ENCODE measurements around the gene CNOT6L. TPM values are rescaled to one million over a fixed set of nuclear protein-coding genes. Genes with fewer than 3 reads are reported as not detected.

CNOT6L gene
- total and polyA plus RNA-seq, 2 of the 13 experiments (the other 11 are each of a cell fraction or from before 2014, with no cell fraction given), result 7.9 to 13.5 TPM

DNA sequence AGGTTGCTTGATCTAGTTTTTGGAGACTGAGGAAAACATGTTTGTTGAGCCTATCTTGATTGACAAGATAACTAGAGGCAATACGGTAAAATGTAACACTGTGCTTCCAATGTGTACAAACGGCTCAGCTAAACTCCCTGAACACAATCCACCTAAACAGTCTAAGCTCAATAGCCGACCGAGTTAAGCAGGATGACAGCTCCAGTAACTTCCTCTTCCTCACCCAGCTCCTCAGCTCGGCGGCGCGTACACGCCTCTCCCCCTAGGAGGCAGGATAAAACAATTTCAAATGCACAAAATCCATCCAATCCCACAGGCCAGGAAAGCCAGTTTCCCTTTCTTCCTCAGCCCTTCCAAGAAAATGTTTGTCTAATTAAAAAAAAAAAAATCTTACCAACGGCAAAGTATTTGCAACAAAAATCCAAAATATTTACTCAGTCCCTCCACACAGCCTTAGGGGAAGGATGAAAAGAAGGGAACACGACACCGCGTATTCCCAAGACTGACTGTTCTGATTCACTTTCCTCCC lies 1.0 kb downstream of the CNOT6L start (continued):
- TF ChIP-seq ZNF891 (CRISPR knock-in tag; IDR thresholded peaks at IDR 0.05), result no peak
- TF ChIP-seq, protein P1, sequence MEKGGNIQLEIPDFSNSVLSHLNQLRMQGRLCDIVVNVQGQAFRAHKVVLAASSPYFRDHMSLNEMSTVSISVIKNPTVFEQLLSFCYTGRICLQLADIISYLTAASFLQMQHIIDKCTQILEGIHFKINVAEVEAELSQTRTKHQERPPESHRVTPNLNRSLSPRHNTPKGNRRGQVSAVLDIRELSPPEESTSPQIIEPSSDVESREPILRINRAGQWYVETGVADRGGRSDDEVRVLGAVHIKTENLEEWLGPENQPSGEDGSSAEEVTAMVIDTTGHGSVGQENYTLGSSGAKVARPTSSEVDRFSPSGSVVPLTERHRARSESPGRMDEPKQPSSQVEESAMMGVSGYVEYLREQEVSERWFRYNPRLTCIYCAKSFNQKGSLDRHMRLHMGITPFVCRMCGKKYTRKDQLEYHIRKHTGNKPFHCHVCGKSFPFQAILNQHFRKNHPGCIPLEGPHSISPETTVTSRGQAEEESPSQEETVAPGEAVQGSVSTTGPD (CRISPR knock-in tag; IDR thresholded peaks at IDR 0.05), result no peak
- no peak for TF ChIP-seq ZNF124 (CRISPR knock-in tag; IDR thresholded peaks at IDR 0.05)
- TF ChIP-seq SP1 (IDR thresholded peaks at IDR 0.05), result no peak
- TF ChIP-seq SP1 (CRISPR knock-in tag; IDR thresholded peaks at IDR 0.05), result no peak
- TF ChIP-seq ZFP37 (CRISPR knock-in tag; IDR thresholded peaks at IDR 0.05; ENCODE audit: borderline replicate concordance), result no peak
- no peak for TF ChIP-seq SRSF4 (IDR thresholded peaks at IDR 0.05; ENCODE audit: low read depth, low read length, poor library complexity, severe bottlenecking)
- no peak for TF ChIP-seq ZMYM2 (CRISPR knock-in tag; IDR thresholded peaks at IDR 0.05)
- no peak for TF ChIP-seq TBP (CRISPR knock-in tag; IDR thresholded peaks at IDR 0.05)
- TF ChIP-seq, protein P2, sequence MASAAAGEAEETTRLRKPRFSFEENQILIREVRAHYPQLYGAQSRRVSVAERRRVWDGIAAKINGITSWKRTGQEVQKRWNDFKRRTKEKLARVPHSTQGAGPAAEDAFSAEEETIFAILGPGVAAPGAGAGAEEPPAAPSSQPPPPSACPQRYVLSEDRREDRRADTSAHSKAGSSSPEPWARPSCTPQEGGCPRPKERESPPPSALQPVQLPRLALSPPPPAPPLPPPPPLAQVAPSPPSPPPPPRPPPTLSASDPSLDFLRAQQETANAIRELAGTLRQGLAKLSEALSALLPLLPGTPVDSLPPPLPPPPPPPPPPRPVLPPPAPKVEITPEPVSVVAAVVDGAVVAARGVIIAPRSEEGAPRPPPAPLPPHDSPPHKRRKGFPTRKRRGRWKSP (CRISPR knock-in tag; IDR thresholded peaks at IDR 0.05), result 0 out of 2 replicates have a peak, but pooled peaks have one; percentile 23
- TF ChIP-seq MYC (CRISPR knock-in tag; IDR thresholded peaks at IDR 0.05; ENCODE audit: borderline replicate concordance), result no peak
- TF ChIP-seq PRMT3 (CRISPR knock-in tag; IDR thresholded peaks at IDR 0.05; ENCODE audit: borderline replicate concordance, low read depth), result no peak
- TF ChIP-seq, protein P3, sequence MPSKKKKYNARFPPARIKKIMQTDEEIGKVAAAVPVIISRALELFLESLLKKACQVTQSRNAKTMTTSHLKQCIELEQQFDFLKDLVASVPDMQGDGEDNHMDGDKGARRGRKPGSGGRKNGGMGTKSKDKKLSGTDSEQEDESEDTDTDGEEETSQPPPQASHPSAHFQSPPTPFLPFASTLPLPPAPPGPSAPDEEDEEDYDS (CRISPR knock-in tag; IDR thresholded peaks at IDR 0.05), result peak; percentile 30
- TF ChIP-seq ZNF333 (CRISPR knock-in tag; IDR thresholded peaks at IDR 0.05; ENCODE audit: borderline replicate concordance), result no peak
- TF ChIP-seq, protein P4, sequence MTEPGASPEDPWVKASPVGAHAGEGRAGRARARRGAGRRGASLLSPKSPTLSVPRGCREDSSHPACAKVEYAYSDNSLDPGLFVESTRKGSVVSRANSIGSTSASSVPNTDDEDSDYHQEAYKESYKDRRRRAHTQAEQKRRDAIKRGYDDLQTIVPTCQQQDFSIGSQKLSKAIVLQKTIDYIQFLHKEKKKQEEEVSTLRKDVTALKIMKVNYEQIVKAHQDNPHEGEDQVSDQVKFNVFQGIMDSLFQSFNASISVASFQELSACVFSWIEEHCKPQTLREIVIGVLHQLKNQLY (CRISPR knock-in tag; IDR thresholded peaks at IDR 0.05), result no peak
- no peak for TF ChIP-seq MED8 (CRISPR knock-in tag; IDR thresholded peaks at IDR 0.05; ENCODE audit: insufficient replicate concordance)
- peak; percentile 55; the same call in 1 of the 2 replicates for TF ChIP-seq KMT2B (CRISPR knock-in tag; IDR thresholded peaks at IDR 0.05)
- TF ChIP-seq ZMYM3 (CRISPR knock-in tag; IDR thresholded peaks at IDR 0.05), result no peak
- no peak for TF ChIP-seq DNMT1 (CRISPR knock-in tag; IDR thresholded peaks at IDR 0.05)
- TF ChIP-seq ZNF780A (CRISPR knock-in tag; IDR thresholded peaks at IDR 0.05), result no peak
- no peak for TF ChIP-seq ZNF230 (CRISPR knock-in tag; IDR thresholded peaks at IDR 0.05)
- TF ChIP-seq HOXA9 (CRISPR knock-in tag; IDR thresholded peaks at IDR 0.05; ENCODE audit: borderline replicate concordance), result 0 out of 2 replicates have a peak, but pooled peaks have one; percentile 14
- no peak for TF ChIP-seq SMAD9 (CRISPR knock-in tag; IDR thresholded peaks at IDR 0.05)
- TF ChIP-seq PITX1 (CRISPR knock-in tag; IDR thresholded peaks at IDR 0.05), result peak; percentile 36; the same call in 1 of the 2 replicates
- no peak; the same call in 1 of the 2 replicates for TF ChIP-seq ZNF136 (CRISPR knock-in tag; IDR thresholded peaks at IDR 0.05; ENCODE audit: low read depth)
- peak; percentile 42; the same call in 1 of the 2 replicates for TF ChIP-seq MEIS2 (CRISPR knock-in tag; IDR thresholded peaks at IDR 0.05)
- no peak for TF ChIP-seq ZNF12 (CRISPR knock-in tag; IDR thresholded peaks at IDR 0.05)
- no peak for TF ChIP-seq ZNF460 (CRISPR knock-in tag; IDR thresholded peaks at IDR 0.05; ENCODE audit: borderline replicate concordance)
